Measurements from ENCODE around the gene MEMO1.

The MEMO1 gene

GRCh38 chr2:31998731-31999383, 12.0 kb downstream of the MEMO1 start:
- no peaks in the 10 kb centered on the region for H3K9me3 ChIP-seq
- no peak for DNase-seq
- H3K4me1 ChIP-seq, result no peaks in the 10 kb centered on the region
- no peaks in the 10 kb centered on the region for H3K36me3 ChIP-seq
- no peak for TF ChIP-seq CTCF (IDR thresholded peaks at IDR 0.05; ENCODE audit: low read depth, low read length)
- no peaks in the 10 kb centered on the region for H3K27me3 ChIP-seq
- no peak overlapping the region for H3K4me3 ChIP-seq (ENCODE audit: low read depth, low read length)

DNA sequence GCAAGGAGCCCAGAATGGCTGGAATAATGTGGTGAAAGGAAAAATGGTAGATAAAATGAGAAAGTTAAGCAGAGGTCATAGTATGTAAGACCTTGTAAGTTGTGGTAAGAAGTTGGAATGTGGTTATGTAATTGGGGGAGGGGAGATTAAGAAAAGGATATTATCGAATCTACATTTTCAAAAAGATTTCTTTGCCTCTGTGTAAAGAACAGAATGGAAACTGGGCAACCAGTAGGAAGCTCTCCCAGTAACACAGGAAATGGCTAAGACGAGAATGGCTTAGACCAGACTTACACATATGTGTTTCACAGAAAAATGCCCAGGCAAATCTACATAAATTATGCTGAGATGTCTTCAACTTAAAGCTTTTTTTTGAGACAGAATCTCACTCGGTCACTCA, 13.2 kb downstream of the MEMO1 start:
- Histone ChIP-seq H3K27me3 (no peaks in the 10 kb centered on the region), H3K4me1 (no peaks in the 10 kb centered on the region), H3K36me3 (no peaks in the 10 kb centered on the region), H3K9me3 (no peaks in the 10 kb centered on the region), H3K4me3 (ENCODE audit: low read depth, low read length) (no peak overlapping the region)
- DNase-seq, result no peak
- no peak for TF ChIP-seq CTCF (IDR thresholded peaks at IDR 0.05; ENCODE audit: low read depth, low read length)

- no peak overlapping the region for H3K4me3 ChIP-seq (ENCODE audit: low read depth, low read length)
- no peak for DNase-seq
- H3K36me3 ChIP-seq, result no peaks in the 10 kb centered on the region; the same call in 1 of the 2 replicates
- no peaks in the 10 kb centered on the region for H3K4me1 ChIP-seq
- H3K27me3 ChIP-seq, result no peaks in the 10 kb centered on the region
- no peaks in the 10 kb centered on the region for H3K9me3 ChIP-seq
- no peak for TF ChIP-seq CTCF (IDR thresholded peaks at IDR 0.05; ENCODE audit: low read depth, low read length)
Measured at GRCh38 chr2:31996571-31997150, 14.1 kb downstream of the MEMO1 start.

- DNase-seq, result no peak
- Histone ChIP-seq H3K9me3 (no peaks in the 10 kb centered on the region), H3K27me3 (no peaks in the 10 kb centered on the region), H3K36me3 (no peaks in the 10 kb centered on the region; the same call in 1 of the 2 replicates), H3K4me1 (no peaks in the 10 kb centered on the region), H3K4me3 (ENCODE audit: low read depth, low read length) (no peak overlapping the region)
- no peak for TF ChIP-seq CTCF (IDR thresholded peaks at IDR 0.05; ENCODE audit: low read depth, low read length)
Measured at GRCh38 chr2:31992934-31993333, 17.9 kb downstream of the MEMO1 start.

GRCh38 chr2:31992025-31992579, 18.7 kb downstream of the MEMO1 start:
- no peaks in the 10 kb centered on the region for H3K9me3 ChIP-seq
- H3K27me3 ChIP-seq, result no peaks in the 10 kb centered on the region
- TF ChIP-seq CTCF (IDR thresholded peaks at IDR 0.05; ENCODE audit: low read depth, low read length), result no peak
- H3K36me3 ChIP-seq, result no peaks in the 10 kb centered on the region; the same call in 1 of the 2 replicates
- no peak for DNase-seq
- no peaks in the 10 kb centered on the region for H3K4me1 ChIP-seq
- no peak overlapping the region for H3K4me3 ChIP-seq (ENCODE audit: low read depth, low read length)

DNA sequence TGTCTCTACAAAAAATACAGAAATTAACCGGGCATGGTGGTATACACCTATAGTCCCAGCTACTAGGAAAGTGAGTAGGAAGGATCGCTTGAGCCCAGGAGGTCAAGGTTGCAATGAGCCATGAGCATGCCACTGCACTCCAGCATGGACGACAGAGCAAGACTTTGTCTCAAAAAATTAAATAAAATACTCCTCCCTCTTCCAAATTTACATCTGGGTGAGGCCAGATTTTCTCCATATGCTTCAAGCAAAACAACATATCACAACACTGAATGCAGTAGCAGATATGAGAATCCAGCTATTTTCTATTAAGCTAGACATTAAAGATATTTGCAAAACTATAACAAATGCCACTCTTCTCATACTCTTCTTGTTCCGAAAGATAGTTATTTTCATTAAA, 20.9 kb downstream of the MEMO1 start:
- H3K4me1 ChIP-seq, result no peaks in the 10 kb centered on the region
- H3K4me3 ChIP-seq (ENCODE audit: low read depth, low read length), result no peak overlapping the region
- no peaks in the 10 kb centered on the region for H3K9me3 ChIP-seq
- no peak for TF ChIP-seq CTCF (IDR thresholded peaks at IDR 0.05; ENCODE audit: low read depth, low read length)
- no peaks in the 10 kb centered on the region; the same call in 1 of the 2 replicates for H3K36me3 ChIP-seq
- DNase-seq, result no peak
- H3K27me3 ChIP-seq, result no peaks in the 10 kb centered on the region

All from BE2C (cell line).